HCT116 (cell line): ENCODE results near the gene ANKRD13C. TPM values are rescaled to one million over a fixed set of nuclear protein-coding genes. Genes with fewer than 3 reads are reported as not detected.

Experiments used
- ATAC-seq: fragments of 200-7000 bp; cut with Tn5 transposase; 2 replicates; pipeline ENCODE4 v1.9.1; 2020; ENCODE audit warnings: mild to moderate bottlenecking, moderate library complexity
- BruUV-seq: library from RNA; stranded (reverse); fragments of 400-500 nt; replicated peaks from 2 replicates; lab custom pipeline; 2021; lab: Mats Ljungman, UMichigan
- CTCF ChIA-PET: fragments of 300-600 bp; sonication (Branson Sonifier 250); formaldehyde crosslinking; loops from one replicate; lab custom pipeline; 2021; ENCODE audit warnings: antibody characterized with exemption; lab: Charles Lee
- POLR2A ChIA-PET: fragments of 300-600, 350-600 bp; sonication (Branson Sonifier 250); formaldehyde crosslinking; loops from one replicate; lab custom pipeline; 2021; ENCODE audit warnings: antibody characterized with exemption; lab: Charles Lee
- RAD21 ChIA-PET, 2 experiments: fragments of 300-600 bp; sonication (Branson Sonifier 250); formaldehyde crosslinking; loops; one replicate each; lab custom pipeline; 2023; ENCODE audit warnings: low total read pairs in 2 of 2; ENCODE audit not compliant: uncharacterized antibody in 2 of 2, unreplicated experiment in 2 of 2, low non-redundant PET in 1 of 2; lab: Charles Lee
- DNase-seq: peaks from one replicate; pipeline ENCODE4 v3.0.0-alpha.2; 2010; ENCODE audit warnings: low read depth, low spot score
- H2AFZ ChIP-seq: fragments of 200-600 bp; shearing (Covaris generic), sonication (generic); 2 replicates; pipeline ENCODE4 v1.6.1; 2017; ENCODE audit warnings: low read depth, mixed run types, mixed read lengths, antibody characterized with exemption, low read length; ENCODE audit not compliant: poor library complexity, severe bottlenecking
- H3K27ac ChIP-seq: 2 replicates; pipeline ENCODE4 v1.5.1; 2012; ENCODE audit warnings: low read depth, low read length
- H3K27me3 ChIP-seq: fragments of 200-600 bp; sonication (generic); 2 replicates; pipeline ENCODE4 v1.6.1; 2016; ENCODE audit warnings: mixed run types, low read length, mixed read lengths; ENCODE audit not compliant: insufficient read depth
- H3K36me3 ChIP-seq, 2 experiments: fragments of 200-500 bp in 1 of 2; fragments of 200-600 bp in 1 of 2; sonication (Bioruptor generic) in 1 of 2; sonication (generic) in 1 of 2; 2 replicates each; pipeline versions ENCODE4 v1.5.1 to v1.6.1; 2014 to 2016; ENCODE audit warnings: low read length in 2 of 2, inconsistent platforms in 1 of 2, mixed read lengths in 1 of 2, mixed run types in 1 of 2; ENCODE audit not compliant: insufficient read depth in 2 of 2, control insufficient read depth in 1 of 2
- H3K4me1 ChIP-seq, 2 experiments: fragments of 200-600 bp in 1 of 2; sonication (generic) in 1 of 2; 2 replicates each; pipeline versions ENCODE4 v1.5.1 to v1.6.1; 2012 to 2017; ENCODE audit warnings: low read length in 2 of 2, inconsistent platforms in 1 of 2, mild to moderate bottlenecking in 1 of 2, mixed read lengths in 1 of 2, mixed run types in 1 of 2, moderate library complexity in 1 of 2; ENCODE audit not compliant: insufficient read depth in 2 of 2, control insufficient read depth in 1 of 2
- H3K4me2 ChIP-seq: fragments of 200-600 bp; sonication (generic); 2 replicates; pipeline ENCODE4 v1.6.1; 2017; ENCODE audit warnings: mixed run types, low read length, mixed read lengths
- H3K4me3 ChIP-seq, 2 experiments: fragments of 200-600 bp in 1 of 2; sonication (generic) in 1 of 2; replicated peaks in 1 of 2; 2 replicates each; pipeline ENCODE4 v1.5.1; 2011 to 2016; ENCODE audit warnings: low read length in 2 of 2, control low read depth in 1 of 2, low read depth in 1 of 2, mild to moderate bottlenecking in 1 of 2, mixed read lengths in 1 of 2, mixed run types in 1 of 2
- H3K79me2 ChIP-seq: fragments of 200-600 bp; sonication (generic); 2 replicates; pipeline ENCODE4 v1.6.1; 2017; ENCODE audit warnings: mild to moderate bottlenecking, mixed run types, low read length, moderate library complexity, mixed read lengths; ENCODE audit not compliant: insufficient read depth
- H3K9ac ChIP-seq: fragments of 200-600 bp; sonication (generic); 2 replicates; pipeline ENCODE4 v1.6.1; 2016; ENCODE audit warnings: low read length, mixed read lengths
- H3K9me2 ChIP-seq: fragments of 200-600 bp; sonication (generic), shearing (Covaris generic); 2 replicates; pipeline ENCODE4 v1.6.1; 2017; ENCODE audit warnings: mixed run types, mild to moderate bottlenecking, moderate library complexity; ENCODE audit not compliant: insufficient read depth
- H3K9me3 ChIP-seq, 2 experiments: fragments of 200-500 bp in 1 of 2; fragments of 200-600 bp in 1 of 2; sonication (Bioruptor generic) in 1 of 2; sonication (generic) in 1 of 2; 2 replicates each; pipeline ENCODE4 v1.6.1; 2014 to 2017; ENCODE audit warnings: low read length in 2 of 2, mixed read lengths in 2 of 2, inconsistent platforms in 1 of 2, low read depth in 1 of 2, mild to moderate bottlenecking in 1 of 2, mixed run types in 1 of 2, moderate library complexity in 1 of 2; ENCODE audit not compliant: control insufficient read depth in 1 of 2, insufficient read depth in 1 of 2
- H4K20me1 ChIP-seq: fragments of 200-600 bp; sonication (generic), shearing (Covaris generic); 2 replicates; pipeline ENCODE4 v1.6.1; 2017; ENCODE audit warnings: mixed run types, mild to moderate bottlenecking, moderate library complexity; ENCODE audit not compliant: insufficient read depth
- CTCF ChIP-seq, 3 experiments: fragments of 200-600 bp in 1 of 3; sonication (generic) in 1 of 3; IDR thresholded peaks in 2 of 3; conservative IDR thresholded peaks in 1 of 3; 2 replicates each; pipeline ENCODE4 v1.5.1; 2012 to 2017; ENCODE audit warnings: low read depth in 2 of 3, low read length in 2 of 3, antibody characterized with exemption in 1 of 3, borderline replicate concordance in 1 of 3, control low read depth in 1 of 3, mild to moderate bottlenecking in 1 of 3, mixed read lengths in 1 of 3, mixed run types in 1 of 3, moderate library complexity in 1 of 3; ENCODE audit not compliant: insufficient read depth in 1 of 3
- EZH2 ChIP-seq: fragments of 200-600 bp; sonication (generic); IDR thresholded peaks from 2 replicates; pipeline ENCODE4 v1.6.1; 2017; ENCODE audit warnings: antibody characterized with exemption, mixed run types
- EZH2phosphoT487 ChIP-seq: fragments of 200-600 bp; IDR thresholded peaks from 2 replicates; pipeline ENCODE4 v1.6.1; 2018; ENCODE audit warnings: antibody characterized with exemption, borderline replicate concordance
- FOSL1 ChIP-seq: IDR thresholded peaks from 2 replicates; pipeline ENCODE4 v1.6.1; 2012; ENCODE audit warnings: low read depth
- JUND ChIP-seq: IDR thresholded peaks from 2 replicates; pipeline ENCODE4 v1.6.1; 2012
- POLR2A ChIP-seq: IDR thresholded peaks from 2 replicates; pipeline ENCODE4 v1.7.0; 2011; ENCODE audit warnings: borderline replicate concordance; ENCODE audit not compliant: insufficient read depth, insufficient read length; ENCODE audit errors: extremely low read depth
- RAD21 ChIP-seq: IDR thresholded peaks from 2 replicates; pipeline ENCODE4 v1.6.1; 2012; ENCODE audit warnings: low read depth, mild to moderate bottlenecking
- SRF ChIP-seq: IDR thresholded peaks from 2 replicates; pipeline ENCODE4 v1.6.1; 2012; ENCODE audit warnings: low read depth
- ZBTB33 ChIP-seq: IDR thresholded peaks from 2 replicates; pipeline ENCODE4 v1.6.1; 2011; ENCODE audit warnings: mild to moderate bottlenecking, low read length, moderate library complexity; ENCODE audit not compliant: insufficient replicate concordance; ENCODE audit errors: extremely low read depth
- ZFX ChIP-seq: fragments of 450-650 bp; IDR thresholded peaks from 2 replicates; pipeline ENCODE4 v1.6.1; 2017
- intact Hi-C: fragments of 100-400 bp; cut with micrococcal nuclease; formaldehyde crosslinking; loops from 2 replicates; pipeline ENCODE4 v1.10.0; 2022
- total RNA-seq: library from RNA; stranded (reverse); gene quantifications from one replicate; pipeline ENCODE4 v1.2.1, GENCODE V29; 2021; ENCODE audit not compliant: unreplicated experiment
- TF ChIP-seq, protein P1 (sequence below): IDR thresholded peaks from 2 replicates; pipeline ENCODE4 v1.6.1; 2012; ENCODE audit warnings: low read depth

ANKRD13C gene
- total RNA-seq, 1 experiment from 2014 or later, result 21.1 TPM

- intact Hi-C loops, result no loop called here
- TF ChIP-seq RAD21 (no peak), EZH2phosphoT487 (no peak), FOSL1 (no peak), EZH2 (no peak)
- TF ChIP-seq, protein P1, sequence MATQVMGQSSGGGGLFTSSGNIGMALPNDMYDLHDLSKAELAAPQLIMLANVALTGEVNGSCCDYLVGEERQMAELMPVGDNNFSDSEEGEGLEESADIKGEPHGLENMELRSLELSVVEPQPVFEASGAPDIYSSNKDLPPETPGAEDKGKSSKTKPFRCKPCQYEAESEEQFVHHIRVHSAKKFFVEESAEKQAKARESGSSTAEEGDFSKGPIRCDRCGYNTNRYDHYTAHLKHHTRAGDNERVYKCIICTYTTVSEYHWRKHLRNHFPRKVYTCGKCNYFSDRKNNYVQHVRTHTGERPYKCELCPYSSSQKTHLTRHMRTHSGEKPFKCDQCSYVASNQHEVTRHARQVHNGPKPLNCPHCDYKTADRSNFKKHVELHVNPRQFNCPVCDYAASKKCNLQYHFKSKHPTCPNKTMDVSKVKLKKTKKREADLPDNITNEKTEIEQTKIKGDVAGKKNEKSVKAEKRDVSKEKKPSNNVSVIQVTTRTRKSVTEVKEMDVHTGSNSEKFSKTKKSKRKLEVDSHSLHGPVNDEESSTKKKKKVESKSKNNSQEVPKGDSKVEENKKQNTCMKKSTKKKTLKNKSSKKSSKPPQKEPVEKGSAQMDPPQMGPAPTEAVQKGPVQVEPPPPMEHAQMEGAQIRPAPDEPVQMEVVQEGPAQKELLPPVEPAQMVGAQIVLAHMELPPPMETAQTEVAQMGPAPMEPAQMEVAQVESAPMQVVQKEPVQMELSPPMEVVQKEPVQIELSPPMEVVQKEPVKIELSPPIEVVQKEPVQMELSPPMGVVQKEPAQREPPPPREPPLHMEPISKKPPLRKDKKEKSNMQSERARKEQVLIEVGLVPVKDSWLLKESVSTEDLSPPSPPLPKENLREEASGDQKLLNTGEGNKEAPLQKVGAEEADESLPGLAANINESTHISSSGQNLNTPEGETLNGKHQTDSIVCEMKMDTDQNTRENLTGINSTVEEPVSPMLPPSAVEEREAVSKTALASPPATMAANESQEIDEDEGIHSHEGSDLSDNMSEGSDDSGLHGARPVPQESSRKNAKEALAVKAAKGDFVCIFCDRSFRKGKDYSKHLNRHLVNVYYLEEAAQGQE, result no peak
- no peak for ATAC-seq
- no peaks in the 10 kb centered on the region for H3K36me3 ChIP-seq
- H3K27ac ChIP-seq, result no peak overlapping the region
- ChIA-PET CTCF (no interaction called here), RAD21 (no interaction called here), POLR2A (no interaction called here)
- peaks cover 0 to 4% of the 10 kb centered on the region in 2 experiments; a peak in 2 of 4 replicates for H3K4me1 ChIP-seq
- no peak for DNase-seq
- H3K4me3 ChIP-seq, result no peak overlapping the region
- peaks cover 7% of the 10 kb centered on the region for H3K79me2 ChIP-seq
- H3K9ac ChIP-seq, result no peak overlapping the region
- no peaks in the 10 kb centered on the region for H3K27me3 ChIP-seq
- H3K9me3 ChIP-seq, result no peaks in the 10 kb centered on the region
- H4K20me1 ChIP-seq, result no peaks in the 10 kb centered on the region
- no TSS peak for BruUV-seq
- no peak overlapping the region for H3K4me2 ChIP-seq
- no peak overlapping the region for H2AFZ ChIP-seq
- no peaks in the 10 kb centered on the region for H3K9me2 ChIP-seq
Observed at GRCh38 chr1:70284366-70284765, 70.2 kb downstream of the ANKRD13C start.

DNA sequence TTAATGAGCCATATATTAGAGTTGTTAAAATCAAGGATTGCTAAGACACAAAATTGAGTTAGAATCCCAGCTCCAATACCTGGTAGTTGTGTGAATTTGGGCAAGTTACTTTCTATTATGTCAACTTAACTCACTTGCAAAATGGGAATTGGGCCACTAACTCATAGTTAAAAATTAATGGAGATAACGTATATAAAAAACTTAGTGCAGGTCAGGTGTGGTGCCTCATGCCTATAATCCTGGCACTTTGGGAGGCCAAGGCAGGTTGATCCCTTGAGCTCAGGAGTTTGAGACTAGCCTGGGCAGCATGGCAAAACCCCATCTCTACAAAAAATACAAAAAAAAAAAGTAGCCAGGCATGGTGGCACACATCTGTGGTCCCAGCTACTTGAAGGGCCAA lies 75.8 kb downstream of the ANKRD13C start:
- Histone ChIP-seq H3K36me3 (peaks cover 5 to 11% of the 10 kb centered on the region in 2 experiments; a peak in 3 of 4 replicates), H2AFZ (no peak overlapping the region), H3K9ac (no peak overlapping the region), H3K4me2 (no peak overlapping the region), H3K27ac (no peak overlapping the region), H4K20me1 (0 out of 2 replicates have a peak, but pooled peaks cover 3% of the 10 kb centered on the region), H3K4me3 (no peak overlapping the region), H3K9me2 (no peaks in the 10 kb centered on the region), H3K79me2 (peaks cover 14% of the 10 kb centered on the region; the same call in 1 of the 2 replicates), H3K4me1 (peaks cover 0 to 4% of the 10 kb centered on the region in 2 experiments; a peak in 2 of 4 replicates), H3K9me3 (no peaks in the 10 kb centered on the region), H3K27me3 (no peaks in the 10 kb centered on the region)
- RAD21 ChIA-PET, result no interaction called here
- POLR2A ChIA-PET, result no interaction called here
- CTCF ChIA-PET, result no interaction called here
- intact Hi-C loops, result no loop called here
- no peak for DNase-seq
- no TSS peak for BruUV-seq
- no peak for ATAC-seq
- no peak for TF ChIP-seq ZFX
- TF ChIP-seq RAD21, result no peak
- no peak for TF ChIP-seq EZH2
- TF ChIP-seq POLR2A, result no peak
- no peak for TF ChIP-seq CTCF (IDR thresholded peaks at IDR 0.05 in 2 of 3, conservative IDR thresholded peaks at IDR 0.05 in 1 of 3; ENCODE audit: borderline replicate concordance in 1 of 3, insufficient read depth in 1 of 3, low read depth in 2 of 3, low read length in 2 of 3)
- TF ChIP-seq JUND, result no peak
- TF ChIP-seq SRF, result no peak
- no peak for TF ChIP-seq ZBTB33
